ENCODE data around the gene TAC4. TPM values are rescaled to one million over a fixed set of nuclear protein-coding genes. Genes with fewer than 3 reads are reported as not detected.

The TAC4 gene
- total RNA-seq, 1 experiment from 2014 or later, result not detected

DNA sequence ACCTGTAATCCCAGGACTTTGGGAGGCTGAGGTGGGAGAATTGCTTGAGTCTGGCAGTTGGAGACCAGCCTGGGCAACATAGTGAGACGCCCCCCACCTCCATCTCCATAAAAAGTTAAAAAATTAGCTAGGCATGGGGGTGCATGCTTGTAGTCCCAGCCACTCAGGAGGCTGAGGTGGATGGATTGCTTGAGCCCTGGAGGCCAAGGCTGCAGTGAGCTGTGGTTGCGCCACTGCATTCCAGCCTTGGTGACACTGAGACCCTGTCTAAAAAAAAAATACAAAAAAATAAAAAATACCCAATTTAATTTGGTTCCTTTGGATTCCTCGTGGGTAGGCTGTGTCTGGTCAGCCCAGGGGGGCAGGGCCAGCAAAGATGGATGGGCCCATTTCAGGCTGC is 26.1 kb upstream of the TAC4 start:
- Histone ChIP-seq H4K20me1 (ENCODE audit: control insufficient read depth, insufficient read depth, insufficient read length) (peaks cover 6% of the 10 kb centered on the region), H3K79me2 (ENCODE audit: insufficient read depth, low read length) (no peaks in the 10 kb centered on the region), H2BK5ac (ENCODE audit: insufficient read length, low read length) (no peak overlapping the region), H2BK120ac (ENCODE audit: low read depth, low read length, poor library complexity, severe bottlenecking) (no peak overlapping the region), H2AFZ (ENCODE audit: low read length) (no peak overlapping the region), H3K23me2 (ENCODE audit: insufficient read length, low read depth, low read length, poor library complexity, severe bottlenecking) (no peaks in the 10 kb centered on the region), H3K79me1 (ENCODE audit: insufficient read depth, low read depth, low read length, poor library complexity, severe bottlenecking) (no peaks in the 10 kb centered on the region), H3K9ac (ENCODE audit: extremely low read depth, insufficient read length, low read length) (no peak overlapping the region), H3T11ph (ENCODE audit: low read length) (no peak overlapping the region), H3K9me3 (ENCODE audit: control insufficient read depth, low read depth, low read length) (no peaks in the 10 kb centered on the region), H3K23ac (ENCODE audit: insufficient read length, low read depth, low read length) (no peak overlapping the region), H2BK20ac (ENCODE audit: low read depth, low read length, poor library complexity, severe bottlenecking) (no peak overlapping the region), H3K4ac (ENCODE audit: low read depth, low read length) (no peak overlapping the region), H4K5ac (ENCODE audit: insufficient read length, low read depth, low read length) (no peak overlapping the region), H3K14ac (ENCODE audit: insufficient read depth, low read length) (no peak overlapping the region), H3K27ac (ENCODE audit: insufficient read length, low read depth, low read length) (no peak overlapping the region), H3K4me2 (ENCODE audit: insufficient read depth, insufficient read length, low read length) (no peak overlapping the region), H4K8ac (replicated peaks; ENCODE audit: insufficient read length, low read depth, low read length) (no peak overlapping the region), H2BK12ac (ENCODE audit: insufficient read length, low read depth, low read length) (no peak overlapping the region), H3K56ac (ENCODE audit: insufficient read length, low read depth, low read length) (no peak overlapping the region), H2AK5ac (ENCODE audit: insufficient read length, low read length) (no peak overlapping the region), H3K27me3 (ENCODE audit: insufficient read depth, low read length) (no peaks in the 10 kb centered on the region), H4K91ac (ENCODE audit: insufficient read length, low read depth, low read length) (no peak overlapping the region), H2BK15ac (ENCODE audit: low read depth, low read length) (no peak overlapping the region), H3K18ac (ENCODE audit: insufficient read length, low read depth, low read length) (no peak overlapping the region), H3K4me1 (ENCODE audit: insufficient read depth, low read length) (no peaks in the 10 kb centered on the region; the same call in 1 of the 2 replicates)
- TF ChIP-seq, protein P1, sequence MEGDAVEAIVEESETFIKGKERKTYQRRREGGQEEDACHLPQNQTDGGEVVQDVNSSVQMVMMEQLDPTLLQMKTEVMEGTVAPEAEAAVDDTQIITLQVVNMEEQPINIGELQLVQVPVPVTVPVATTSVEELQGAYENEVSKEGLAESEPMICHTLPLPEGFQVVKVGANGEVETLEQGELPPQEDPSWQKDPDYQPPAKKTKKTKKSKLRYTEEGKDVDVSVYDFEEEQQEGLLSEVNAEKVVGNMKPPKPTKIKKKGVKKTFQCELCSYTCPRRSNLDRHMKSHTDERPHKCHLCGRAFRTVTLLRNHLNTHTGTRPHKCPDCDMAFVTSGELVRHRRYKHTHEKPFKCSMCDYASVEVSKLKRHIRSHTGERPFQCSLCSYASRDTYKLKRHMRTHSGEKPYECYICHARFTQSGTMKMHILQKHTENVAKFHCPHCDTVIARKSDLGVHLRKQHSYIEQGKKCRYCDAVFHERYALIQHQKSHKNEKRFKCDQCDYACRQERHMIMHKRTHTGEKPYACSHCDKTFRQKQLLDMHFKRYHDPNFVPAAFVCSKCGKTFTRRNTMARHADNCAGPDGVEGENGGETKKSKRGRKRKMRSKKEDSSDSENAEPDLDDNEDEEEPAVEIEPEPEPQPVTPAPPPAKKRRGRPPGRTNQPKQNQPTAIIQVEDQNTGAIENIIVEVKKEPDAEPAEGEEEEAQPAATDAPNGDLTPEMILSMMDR (conservative IDR thresholded peaks at IDR 0.05), result no peak
- Mint-ChIP-seq H3K4me3 (no peak overlapping the region), H3K9me3 (no peaks in the 10 kb centered on the region), H3K27ac (no peak overlapping the region), H3K36me3 (ENCODE audit: insufficient read depth in 1 of 3, low read depth in 3 of 3) (no peaks in the 10 kb centered on the region), H3K4me1 (peaks cover 27 to 44% of the 10 kb centered on the region in 2 experiments), H3K27me3 (ENCODE audit: low read depth) (peaks cover 8% of the 10 kb centered on the region)
- no CpG with 5 or more reads among the region's 3 CpGs for WGBS (ENCODE audit: extremely low coverage, insufficient read length, low lambda C conversion rate)
- no peak for DNase-seq
